Prostate gland (tissue), 2 donors: Measurements from ENCODE around the gene DTX1.

Experiments
- POLR2A ChIP-seq: fragments of 450-650 bp; IDR thresholded peaks from one replicate; pipeline ENCODE4 v1.6.1; 2016; ENCODE audit warnings: antibody characterized with exemption, mild to moderate bottlenecking
- TF ChIP-seq, protein P1 (sequence below), 4 experiments: fragments of 200-600 bp in 2 of 4; fragments of 450-650 bp in 2 of 4; sonication (generic) in 2 of 4; IDR thresholded peaks; 1 replicate in 3 of 4; 2 replicates in 1 of 4; pipeline ENCODE4 v1.5.1; 2016 to 2019; ENCODE audit warnings: antibody characterized with exemption in 4 of 4, mild to moderate bottlenecking in 2 of 4, moderate library complexity in 2 of 4

DNA sequence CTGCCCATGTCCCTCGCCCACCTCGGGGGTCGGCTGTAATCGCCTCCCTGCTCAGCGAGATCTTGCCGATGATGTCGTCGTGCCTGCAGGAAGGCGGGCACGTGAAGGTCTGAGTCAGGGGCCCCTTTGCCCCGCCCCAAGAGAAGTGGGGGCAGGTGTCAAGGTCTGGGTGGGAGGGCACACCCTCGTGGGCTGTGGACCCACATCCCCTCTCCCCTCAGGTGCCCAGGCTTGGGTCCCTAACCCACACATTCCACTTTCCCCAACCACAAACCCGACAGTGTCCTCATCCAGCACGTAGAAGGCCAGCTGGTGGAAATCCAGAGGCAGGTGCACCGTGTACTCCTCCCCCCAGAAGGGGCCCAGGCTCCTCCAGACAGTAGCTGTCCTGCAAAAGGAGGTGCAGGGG lies 71.3 kb downstream of the DTX1 start:
- TF ChIP-seq, protein P1, sequence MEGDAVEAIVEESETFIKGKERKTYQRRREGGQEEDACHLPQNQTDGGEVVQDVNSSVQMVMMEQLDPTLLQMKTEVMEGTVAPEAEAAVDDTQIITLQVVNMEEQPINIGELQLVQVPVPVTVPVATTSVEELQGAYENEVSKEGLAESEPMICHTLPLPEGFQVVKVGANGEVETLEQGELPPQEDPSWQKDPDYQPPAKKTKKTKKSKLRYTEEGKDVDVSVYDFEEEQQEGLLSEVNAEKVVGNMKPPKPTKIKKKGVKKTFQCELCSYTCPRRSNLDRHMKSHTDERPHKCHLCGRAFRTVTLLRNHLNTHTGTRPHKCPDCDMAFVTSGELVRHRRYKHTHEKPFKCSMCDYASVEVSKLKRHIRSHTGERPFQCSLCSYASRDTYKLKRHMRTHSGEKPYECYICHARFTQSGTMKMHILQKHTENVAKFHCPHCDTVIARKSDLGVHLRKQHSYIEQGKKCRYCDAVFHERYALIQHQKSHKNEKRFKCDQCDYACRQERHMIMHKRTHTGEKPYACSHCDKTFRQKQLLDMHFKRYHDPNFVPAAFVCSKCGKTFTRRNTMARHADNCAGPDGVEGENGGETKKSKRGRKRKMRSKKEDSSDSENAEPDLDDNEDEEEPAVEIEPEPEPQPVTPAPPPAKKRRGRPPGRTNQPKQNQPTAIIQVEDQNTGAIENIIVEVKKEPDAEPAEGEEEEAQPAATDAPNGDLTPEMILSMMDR (IDR thresholded peaks at IDR 0.05): no peak
- TF ChIP-seq POLR2A: no peak
